HG03432 (cell line): Measurements from ENCODE around the gene CBX8.
A peak's percentile ranks its signal among the peaks of the same experiment; 100 is the strongest.

Source experiments
- ATAC-seq: cut with Tn5 transposase; IDR thresholded peaks from one replicate; pipeline ENCODE4 v1.9.1; 2021; ENCODE audit warnings: mild to moderate bottlenecking, moderate library complexity; ENCODE audit not compliant: unreplicated experiment

The CBX8 gene

GRCh38 chr17:79796763-79797491 is at the start of gene CBX8:
CBX8 (minus strand) TSS chr17:79797077; CDS start chr17:79796998, 79 bp downstream.
- ATAC-seq: peak; percentile 90

GRCh38 chr17:79845601-79845949 is 48.7 kb upstream of the CBX8 start:
- ATAC-seq: no peak

DNA sequence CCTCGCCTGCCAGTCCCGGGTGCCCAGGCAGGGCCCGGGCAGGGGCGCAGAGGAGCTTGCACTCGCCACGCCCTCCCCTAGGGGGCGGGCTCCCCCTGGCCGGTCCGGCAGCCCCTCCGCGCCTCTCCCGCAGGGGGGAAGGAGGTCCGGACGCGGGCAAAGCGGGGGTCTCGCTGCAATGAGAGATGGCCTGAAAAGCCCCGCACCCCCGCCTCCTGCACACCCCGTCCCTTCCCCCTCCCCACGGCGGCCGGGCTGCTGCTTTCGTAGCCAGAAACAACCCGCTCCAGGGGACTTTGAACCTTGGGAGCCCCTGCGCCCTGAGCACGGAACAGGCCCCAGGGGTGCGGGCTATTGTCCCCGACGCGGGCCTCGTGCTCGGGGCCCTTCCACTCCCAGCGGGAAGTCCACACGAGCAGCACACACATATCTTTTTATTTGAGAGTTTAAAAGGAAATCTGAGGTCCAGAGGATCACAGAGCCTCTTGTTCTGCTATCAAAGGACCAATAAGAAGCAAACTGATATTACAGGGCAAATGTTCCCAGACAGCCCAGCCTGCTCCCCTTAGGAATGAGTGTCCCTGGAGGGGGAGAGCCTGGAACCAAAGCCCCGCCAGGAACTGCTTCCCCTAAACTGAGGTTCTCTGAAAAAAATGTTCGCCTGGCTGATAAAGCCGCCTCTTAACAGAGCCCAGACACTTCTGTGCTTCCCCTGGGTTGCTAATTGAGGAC is 48.2 kb upstream of the CBX8 start:
- no peak for ATAC-seq

GRCh38 chr17:79843816-79844800 is 47.2 kb upstream of the CBX8 start:
- ATAC-seq: no peak

DNA sequence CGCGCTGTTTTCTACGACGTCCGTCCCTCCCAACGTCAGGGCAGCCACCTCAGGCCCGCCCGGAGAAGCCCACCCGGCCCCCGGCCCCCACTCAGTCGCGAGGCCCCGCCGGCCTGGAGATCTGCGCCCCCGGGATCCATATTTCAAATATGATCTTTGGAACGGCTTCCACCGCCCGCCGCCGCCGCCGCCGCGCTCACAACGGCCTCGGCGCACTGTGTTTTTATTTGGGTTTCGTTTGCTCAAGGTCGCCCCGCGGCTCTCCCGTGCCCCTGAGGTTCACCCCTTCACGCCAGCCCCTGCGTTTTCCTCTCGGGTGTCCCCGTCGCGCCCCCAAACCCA is 46.6 kb upstream of the CBX8 start:
- no peak for ATAC-seq

DNA sequence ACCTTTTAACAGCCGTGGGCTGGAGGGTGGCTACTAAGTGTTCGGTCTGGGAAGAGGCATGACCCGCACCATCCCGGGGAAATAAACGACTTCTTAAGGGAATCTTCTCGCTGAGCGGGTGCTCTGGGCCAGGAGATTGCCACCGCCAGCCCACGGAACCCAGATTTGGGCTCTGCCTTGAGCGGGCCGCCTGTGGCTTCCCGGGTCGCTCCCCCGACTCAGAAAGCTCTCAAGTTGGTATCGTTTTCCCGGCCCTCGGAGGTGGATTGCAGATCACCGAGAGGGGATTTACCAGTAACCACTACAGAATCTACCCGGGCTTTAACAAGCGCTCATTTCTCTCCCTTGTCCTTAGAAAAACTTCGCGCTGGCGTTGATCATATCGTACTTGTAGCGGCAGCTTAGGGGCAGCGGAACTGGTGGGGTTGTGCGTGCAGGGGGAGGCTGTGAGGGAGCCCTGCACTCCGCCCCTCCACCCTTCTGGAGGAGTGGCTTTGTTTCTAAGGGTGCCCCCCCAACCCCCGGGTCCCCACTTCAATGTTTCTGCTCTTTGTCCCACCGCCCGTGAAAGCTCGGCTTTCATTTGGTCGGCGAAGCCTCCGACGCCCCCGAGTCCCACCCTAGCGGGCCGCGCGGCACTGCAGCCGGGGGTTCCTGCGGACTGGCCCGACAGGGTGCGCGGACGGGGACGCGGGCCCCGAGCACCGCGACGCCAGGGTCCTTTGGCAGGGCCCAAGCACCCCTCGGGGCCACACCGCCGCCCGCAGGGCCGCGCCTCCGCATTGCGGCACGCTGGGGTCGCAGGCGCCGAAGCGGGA is 46.0 kb upstream of the CBX8 start:
- ATAC-seq: no peak

GRCh38 chr17:79842136-79842655 is 45.3 kb upstream of the CBX8 start:
- no peak for ATAC-seq

GRCh38 chr17:79841369-79842135 is 44.7 kb upstream of the CBX8 start:
- ATAC-seq: no peak

GRCh38 chr17:79840989-79841286 is 44.1 kb upstream of the CBX8 start:
- ATAC-seq: no peak

DNA sequence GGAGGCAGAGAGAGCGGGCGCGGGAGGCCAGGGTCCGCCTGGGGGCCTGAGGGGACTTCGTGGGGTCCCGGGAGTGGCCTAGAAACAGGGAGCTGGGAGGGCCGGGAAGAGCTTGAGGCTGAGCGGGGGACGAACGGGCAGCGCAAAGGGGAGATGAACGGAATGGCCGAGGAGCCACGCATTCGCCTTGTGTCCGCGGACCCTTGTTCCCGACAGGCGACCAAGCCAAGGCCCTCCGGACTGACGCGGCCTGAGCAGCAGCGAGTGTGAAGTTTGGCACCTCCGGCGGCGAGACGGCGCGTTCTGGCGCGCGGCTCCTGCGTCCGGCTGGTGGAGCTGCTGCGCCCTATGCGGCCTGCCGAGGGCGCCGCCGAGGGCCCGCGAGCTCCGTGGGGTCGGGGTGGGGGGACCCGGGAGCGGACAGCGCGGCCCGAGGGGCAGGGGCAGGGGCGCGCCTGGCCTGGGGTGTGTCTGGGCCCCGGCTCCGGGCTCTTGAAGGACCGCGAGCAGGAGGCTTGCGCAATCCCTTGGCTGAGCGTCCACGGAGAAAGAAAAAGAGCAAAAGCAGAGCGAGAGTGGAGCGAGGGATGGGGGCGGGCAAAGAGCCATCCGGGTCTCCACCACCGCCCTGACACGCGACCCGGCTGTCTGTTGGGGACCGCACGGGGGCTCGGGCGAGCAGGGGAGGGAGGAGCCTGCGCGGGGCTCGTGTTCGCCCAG is 43.6 kb upstream of the CBX8 start:
- ATAC-seq: no peak

GRCh38 chr17:79839356-79840268 is 42.7 kb upstream of the CBX8 start, which contains the start of gene CBX4:
CBX4 (minus strand) TSS chr17:79839440; CDS start chr17:79839251, 189 bp downstream.
- ATAC-seq: peak; percentile 62

DNA sequence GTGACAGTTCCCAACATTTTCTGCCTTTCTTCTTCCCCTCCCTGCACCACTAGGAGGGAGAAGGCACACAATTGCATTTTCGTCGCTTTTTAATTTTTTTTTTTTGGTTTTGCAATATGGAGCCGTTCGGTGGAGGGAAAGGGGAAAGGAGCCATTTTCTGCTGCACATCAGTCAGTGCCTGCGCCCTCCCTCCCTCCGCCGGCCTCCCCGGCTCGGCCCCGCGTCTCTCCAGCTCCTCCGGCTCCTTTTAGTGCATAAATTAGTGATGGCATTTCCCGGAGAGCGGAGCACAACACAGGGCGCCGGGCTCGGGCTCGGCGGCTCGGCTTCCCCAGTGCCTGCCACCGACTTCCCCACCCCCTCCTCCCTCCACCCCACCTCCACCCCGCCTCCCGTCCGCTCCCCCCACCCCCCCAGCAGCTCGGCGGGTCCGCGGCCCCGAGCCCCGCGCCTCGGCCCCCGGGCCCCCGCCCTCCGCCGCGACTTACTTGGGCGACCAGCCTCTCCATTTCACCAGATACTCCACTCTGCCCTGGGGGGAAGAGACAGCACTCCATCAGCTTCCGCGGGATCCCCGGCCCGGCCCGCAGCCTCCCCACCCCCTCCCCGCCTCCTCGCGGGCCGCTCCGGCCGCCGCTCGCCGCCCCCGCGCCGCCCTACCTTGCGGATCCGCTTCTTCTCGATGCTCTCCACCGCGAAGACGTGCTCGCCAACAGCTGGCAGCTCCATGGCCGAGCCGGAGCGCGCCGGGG is 41.8 kb upstream of the CBX8 start:
- peak; percentile 16 for ATAC-seq

DNA sequence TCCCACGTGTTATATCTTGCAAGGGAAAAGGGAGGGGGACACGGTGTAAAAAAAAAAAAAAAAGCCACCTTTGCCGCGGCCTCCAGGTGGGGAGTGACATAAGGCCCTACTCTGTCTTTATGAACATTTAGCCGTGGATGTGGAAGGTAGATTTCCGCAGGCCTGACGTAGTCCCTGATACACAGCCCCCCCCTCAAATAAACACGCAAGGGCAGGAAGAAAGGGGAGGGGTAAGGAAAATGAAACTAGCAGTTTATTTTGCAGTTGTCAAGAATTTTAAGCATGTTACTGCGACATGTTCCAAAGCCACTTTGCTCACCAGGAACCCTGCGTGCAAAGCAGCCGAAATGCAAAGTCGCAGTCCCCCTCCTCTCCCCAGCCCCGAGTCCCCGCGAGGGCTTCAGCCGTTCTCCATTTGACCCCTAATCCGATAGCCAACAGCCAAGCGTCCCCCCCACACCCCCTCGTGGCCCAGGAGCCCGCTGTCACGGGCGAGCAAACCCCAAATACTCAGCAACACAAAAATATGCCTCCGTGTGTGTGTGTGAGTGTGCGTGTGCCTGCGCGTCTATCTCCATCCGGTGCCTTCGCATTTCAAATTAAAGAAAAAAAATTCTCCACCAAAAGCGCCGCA is 41.1 kb upstream of the CBX8 start:
- ATAC-seq: no peak

DNA sequence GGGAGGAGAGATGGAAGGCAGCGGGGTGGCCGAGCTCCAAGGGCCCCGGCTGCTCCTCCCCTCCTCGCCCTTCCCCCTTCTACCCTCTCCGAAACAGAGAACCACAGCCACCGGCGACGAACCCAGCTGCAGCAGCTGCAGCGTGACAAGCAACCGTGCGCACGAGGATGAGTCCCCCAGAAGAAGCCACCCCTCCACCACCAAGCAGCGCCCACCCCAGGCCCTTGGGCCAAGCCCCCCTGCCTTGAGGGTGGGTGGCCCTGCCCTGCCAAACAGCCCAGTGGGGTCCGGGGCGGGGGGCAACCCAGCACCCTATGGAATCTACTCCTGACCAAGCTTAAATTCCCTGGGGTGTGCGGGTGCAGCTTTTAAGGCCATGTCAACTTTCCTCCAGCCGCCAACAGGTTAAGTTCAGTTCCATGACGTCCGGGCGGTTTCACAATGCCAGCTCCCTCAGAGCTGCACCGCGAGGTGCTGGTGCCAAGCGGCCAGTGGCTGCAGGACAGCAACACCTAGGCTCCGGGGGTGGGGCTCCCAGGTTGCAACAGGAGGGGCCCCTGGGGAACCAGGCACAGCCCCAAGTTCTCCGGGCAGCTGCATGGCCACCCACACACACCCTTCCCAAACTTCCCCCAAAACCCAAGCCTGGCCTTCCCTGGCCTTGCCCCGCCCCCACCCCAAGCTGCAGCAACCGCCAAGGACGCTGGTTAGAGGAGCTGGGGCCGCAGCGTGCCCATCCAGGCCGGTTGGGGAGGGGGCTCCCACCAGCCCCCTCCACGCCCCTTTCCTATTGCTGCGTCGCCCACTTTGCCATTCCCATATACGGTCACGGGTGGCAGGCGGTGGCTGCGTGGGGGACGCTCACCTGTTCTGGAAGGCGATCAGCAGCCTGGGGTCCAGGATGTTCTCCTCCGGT is 40.4 kb upstream of the CBX8 start:
- ATAC-seq: no peak

- ATAC-seq: no peak
Measured at GRCh38 chr17:79836510-79836971, 39.7 kb upstream of the CBX8 start.
